ENCODE data around the gene CTIF. TPM values are rescaled to one million over a fixed set of nuclear protein-coding genes. Genes with fewer than 3 reads are reported as not detected.

The CTIF gene
- total and polyA plus RNA-seq, 2 donors (not counting 1 experiment from before 2014, with no cell fraction given), result 27.2 to 28.1 TPM

GRCh38 chr18:48707636-48708296 lies 168.9 kb downstream of the CTIF start:
- DNase-seq (ENCODE audit: low read depth in 2 of 2), result no peak
- peaks cover 4% of the 10 kb centered on the region for H3K36me3 ChIP-seq (ENCODE audit: control insufficient read depth, insufficient read depth, low read length)
- no peak overlapping the region for H3K4me2 ChIP-seq (ENCODE audit: extremely low read depth, insufficient read depth, low read length)
- no peak overlapping the region for H3K4me3 ChIP-seq (replicated peaks in 1 of 4; ENCODE audit: control extremely low read depth in 1 of 4, insufficient read depth in 1 of 4, low read depth in 3 of 4, low read length in 4 of 4)
- no peaks in the 10 kb centered on the region for H3K27me3 ChIP-seq (ENCODE audit: control insufficient read depth, insufficient read depth, low read length)
- H3K4me1 ChIP-seq (ENCODE audit: control insufficient read depth, extremely low read depth, insufficient read depth, low read length), result no peaks in the 10 kb centered on the region
- no peak overlapping the region for H3K27ac ChIP-seq (ENCODE audit: insufficient read depth, low read length)
- no peak overlapping the region for H2AFZ ChIP-seq (ENCODE audit: low read length)
- no peaks in the 10 kb centered on the region for H3K79me2 ChIP-seq (ENCODE audit: control insufficient read depth, insufficient read depth, low read length)
- no peaks in the 10 kb centered on the region for H3K9me3 ChIP-seq (ENCODE audit: control insufficient read depth, insufficient read depth, low read depth, low read length)
- H3K9ac ChIP-seq (ENCODE audit: insufficient read depth, low read length), result no peak overlapping the region
- no peak for TF ChIP-seq EZH2 (IDR thresholded peaks at IDR 0.05; ENCODE audit: low read length, missing control alignments)
- no peak for TF ChIP-seq CTCF (conservative IDR thresholded peaks at IDR 0.05 in 1 of 2, IDR thresholded peaks at IDR 0.05 in 1 of 2; ENCODE audit: low read depth in 1 of 2, low read length in 2 of 2)
- H4K20me1 ChIP-seq (ENCODE audit: control insufficient read depth, extremely low read depth, insufficient read depth, low read length), result no peaks in the 10 kb centered on the region

GRCh38 chr18:48708807-48709206 lies 170.0 kb downstream of the CTIF start:
- H4K20me1 ChIP-seq (ENCODE audit: control insufficient read depth, extremely low read depth, insufficient read depth, low read length), result no peaks in the 10 kb centered on the region
- no peak for TF ChIP-seq EZH2 (IDR thresholded peaks at IDR 0.05; ENCODE audit: low read length, missing control alignments)
- TF ChIP-seq CTCF (conservative IDR thresholded peaks at IDR 0.05 in 1 of 2, IDR thresholded peaks at IDR 0.05 in 1 of 2; ENCODE audit: low read depth in 1 of 2, low read length in 2 of 2), result no peak
- no peaks in the 10 kb centered on the region for H3K27me3 ChIP-seq (ENCODE audit: control insufficient read depth, insufficient read depth, low read length)
- no peak overlapping the region for H3K9ac ChIP-seq (ENCODE audit: insufficient read depth, low read length)
- no peaks in the 10 kb centered on the region for H3K9me3 ChIP-seq (ENCODE audit: control insufficient read depth, insufficient read depth, low read depth, low read length)
- no peak overlapping the region for H3K4me3 ChIP-seq (replicated peaks in 1 of 4; ENCODE audit: control extremely low read depth in 1 of 4, insufficient read depth in 1 of 4, low read depth in 3 of 4, low read length in 4 of 4)
- no peaks in the 10 kb centered on the region for H3K4me1 ChIP-seq (ENCODE audit: control insufficient read depth, extremely low read depth, insufficient read depth, low read length)
- no peaks in the 10 kb centered on the region for H3K79me2 ChIP-seq (ENCODE audit: control insufficient read depth, insufficient read depth, low read length)
- DNase-seq (ENCODE audit: low read depth in 2 of 2), result no peak
- H3K36me3 ChIP-seq (ENCODE audit: control insufficient read depth, insufficient read depth, low read length), result peaks cover 4% of the 10 kb centered on the region
- no peak overlapping the region for H3K4me2 ChIP-seq (ENCODE audit: extremely low read depth, insufficient read depth, low read length)
- no peak overlapping the region for H3K27ac ChIP-seq (ENCODE audit: insufficient read depth, low read length)
- H2AFZ ChIP-seq (ENCODE audit: low read length), result no peak overlapping the region

- no peak overlapping the region for H3K9ac ChIP-seq (ENCODE audit: insufficient read depth, low read length)
- no peak for TF ChIP-seq CTCF (conservative IDR thresholded peaks at IDR 0.05 in 1 of 2, IDR thresholded peaks at IDR 0.05 in 1 of 2; ENCODE audit: low read depth in 1 of 2, low read length in 2 of 2)
- no peak for TF ChIP-seq EZH2 (IDR thresholded peaks at IDR 0.05; ENCODE audit: low read length, missing control alignments)
- H3K4me3 ChIP-seq (replicated peaks in 1 of 4; ENCODE audit: control extremely low read depth in 1 of 4, insufficient read depth in 1 of 4, low read depth in 3 of 4, low read length in 4 of 4), result no peak overlapping the region
- no peaks in the 10 kb centered on the region for H3K79me2 ChIP-seq (ENCODE audit: control insufficient read depth, insufficient read depth, low read length)
- no peak overlapping the region for H2AFZ ChIP-seq (ENCODE audit: low read length)
- no peak overlapping the region for H3K4me2 ChIP-seq (ENCODE audit: extremely low read depth, insufficient read depth, low read length)
- no peak for DNase-seq (ENCODE audit: low read depth in 2 of 2)
- no peak overlapping the region for H3K27ac ChIP-seq (ENCODE audit: insufficient read depth, low read length)
- H4K20me1 ChIP-seq (ENCODE audit: control insufficient read depth, extremely low read depth, insufficient read depth, low read length), result no peaks in the 10 kb centered on the region
- no peaks in the 10 kb centered on the region for H3K27me3 ChIP-seq (ENCODE audit: control insufficient read depth, insufficient read depth, low read length)
- peaks cover 7% of the 10 kb centered on the region for H3K36me3 ChIP-seq (ENCODE audit: control insufficient read depth, insufficient read depth, low read length)
- no peaks in the 10 kb centered on the region for H3K9me3 ChIP-seq (ENCODE audit: control insufficient read depth, insufficient read depth, low read depth, low read length)
- H3K4me1 ChIP-seq (ENCODE audit: control insufficient read depth, extremely low read depth, insufficient read depth, low read length), result no peaks in the 10 kb centered on the region
Observed at GRCh38 chr18:48709371-48710062, 170.7 kb downstream of the CTIF start.
